GM12891 (cell line): ENCODE data around the gene SLCO3A1.

Source experiments
- POLR2A ChIP-seq: IDR thresholded peaks from 2 replicates; pipeline ENCODE4 v1.6.1; 2011; ENCODE audit warnings: low read depth, low read length, control low read depth
- POLR2AphosphoS5 ChIP-seq: IDR thresholded peaks from 2 replicates; pipeline ENCODE4 v1.6.1; 2011; ENCODE audit warnings: low read depth, low read length, control low read depth
- TAF1 ChIP-seq: IDR thresholded peaks from 2 replicates; pipeline ENCODE4 v1.6.1; 2011; ENCODE audit warnings: low read depth, low read length, control low read depth

GRCh38 chr15:92098869-92099268 lies 245.4 kb downstream of the SLCO3A1 start:
- no peak for TF ChIP-seq POLR2A
- TF ChIP-seq POLR2AphosphoS5 = no peak
- TF ChIP-seq TAF1 = no peak
